ENCODE data around the gene ELP1.
"Not testable (repeated sequence)": the region's sequence is repeated elsewhere in the genome, so short reads cannot be mapped to it uniquely, and the experiment has no call there.

Gene ELP1

GRCh38 chr9:108854641-108855528 lies 79.0 kb downstream of the ELP1 start:
- no peak for DNase-seq (ENCODE audit: low read depth in 2 of 2)

- DNase-seq (ENCODE audit: low read depth in 2 of 2): no peak
Observed at GRCh38 chr9:108854094-108854493, 79.8 kb downstream of the ELP1 start.

GRCh38 chr9:108852079-108852478 lies 81.8 kb downstream of the ELP1 start:
- no peak for DNase-seq (ENCODE audit: low read depth in 2 of 2)

GRCh38 chr9:108851138-108851537 lies 82.8 kb downstream of the ELP1 start:
- DNase-seq (ENCODE audit: low read depth in 2 of 2): no peak

- no peak for DNase-seq (ENCODE audit: low read depth in 2 of 2)
Observed at GRCh38 chr9:108850293-108850897, 83.5 kb downstream of the ELP1 start.

GRCh38 chr9:108848296-108848695 lies 85.6 kb downstream of the ELP1 start:
- not testable (repeated sequence) for DNase-seq (ENCODE audit: low read depth in 2 of 2)

- no peak for DNase-seq (ENCODE audit: low read depth in 2 of 2)
Observed at GRCh38 chr9:108845947-108846346, 88.0 kb downstream of the ELP1 start.

- DNase-seq (ENCODE audit: low read depth in 2 of 2): no peak
Observed at GRCh38 chr9:108845507-108845906, 88.4 kb downstream of the ELP1 start.

GRCh38 chr9:108844856-108845255 lies 89.1 kb downstream of the ELP1 start:
- no peak for DNase-seq (ENCODE audit: low read depth in 2 of 2)

- no peak for DNase-seq (ENCODE audit: low read depth in 2 of 2)
Observed at GRCh38 chr9:108844391-108844790, 89.5 kb downstream of the ELP1 start.

- DNase-seq (ENCODE audit: low read depth in 2 of 2): no peak
Observed at GRCh38 chr9:108842610-108843295, 91.2 kb downstream of the ELP1 start.

- DNase-seq (ENCODE audit: low read depth in 2 of 2): not testable (repeated sequence)
Observed at GRCh38 chr9:108839561-108839960, 94.4 kb downstream of the ELP1 start.

- no peak for DNase-seq (ENCODE audit: low read depth in 2 of 2)
Observed at GRCh38 chr9:108838017-108838416, 95.9 kb downstream of the ELP1 start.

GRCh38 chr9:108837530-108837929 lies 96.4 kb downstream of the ELP1 start:
- no peak for DNase-seq (ENCODE audit: low read depth in 2 of 2)

- no peak for DNase-seq (ENCODE audit: low read depth in 2 of 2)
Observed at GRCh38 chr9:108836781-108837180, 97.1 kb downstream of the ELP1 start.

- no peak for DNase-seq (ENCODE audit: low read depth in 2 of 2)
Observed at GRCh38 chr9:108836319-108836718, 97.6 kb downstream of the ELP1 start.

- no peak for DNase-seq (ENCODE audit: low read depth in 2 of 2)
Observed at GRCh38 chr9:108835831-108836230, 98.1 kb downstream of the ELP1 start.

- no peak for DNase-seq (ENCODE audit: low read depth in 2 of 2)
Observed at GRCh38 chr9:108834959-108835665, 98.8 kb downstream of the ELP1 start.

GRCh38 chr9:108832179-108832500 lies 101.8 kb downstream of the ELP1 start:
- DNase-seq (ENCODE audit: low read depth in 2 of 2): no peak

- no peak for DNase-seq (ENCODE audit: low read depth in 2 of 2)
Observed at GRCh38 chr9:108831496-108832178, 102.3 kb downstream of the ELP1 start.

GRCh38 chr9:108830272-108830671 lies 103.7 kb downstream of the ELP1 start:
- DNase-seq (ENCODE audit: low read depth in 2 of 2): no peak

GRCh38 chr9:108823829-108824228 lies 110.1 kb downstream of the ELP1 start:
- no peak for DNase-seq (ENCODE audit: low read depth in 2 of 2)

Data from stimulated activated CD8-positive, alpha-beta memory T cell treated with anti-CD3 and anti-CD28 coated beads, Interleukin-15, amount 100 ng/mL, for 48 hours (primary cell).